H1 (cell line): Measurements from ENCODE around the gene PAK5.

Source experiments
- CTCF ChIP-seq, 3 experiments: IDR thresholded peaks; 1 replicate in 2 of 3; 2 replicates in 1 of 3; pipeline versions ENCODE4 v1.5.1 to v1.6.1; 2011; ENCODE audit warnings: low read length in 3 of 3, mild to moderate bottlenecking in 3 of 3, inconsistent platforms in 2 of 3, low read depth in 1 of 3, moderate library complexity in 1 of 3; ENCODE audit not compliant: insufficient read depth in 1 of 3; ENCODE audit errors: control extremely low read depth in 1 of 3
- EZH2 ChIP-seq: fragments of 200-600 bp; sonication (generic); IDR thresholded peaks from 2 replicates; pipeline ENCODE4 v1.7.1; 2012; ENCODE audit warnings: low read depth, mild to moderate bottlenecking, moderate library complexity, low read length, inconsistent platforms; ENCODE audit not compliant: severe bottlenecking
- MAFK ChIP-seq: IDR thresholded peaks from 2 replicates; pipeline ENCODE4 v1.6.1; 2012; ENCODE audit warnings: low read depth, mild to moderate bottlenecking, improper control_type of control experiment, low read length
- POLR2A ChIP-seq, 2 experiments: IDR thresholded peaks; 1 replicate in 1 of 2; 2 replicates in 1 of 2; pipeline ENCODE4 v1.6.1; 2011; ENCODE audit warnings: low read depth in 2 of 2, low read length in 2 of 2, mild to moderate bottlenecking in 2 of 2; ENCODE audit errors: control extremely low read depth in 1 of 2
- TEAD4 ChIP-seq: IDR thresholded peaks from 2 replicates; pipeline ENCODE4 v1.6.1; 2012; ENCODE audit warnings: low read depth, low read length, inconsistent platforms, mixed read lengths

GRCh38 chr20:9755301-9755700 is 83.6 kb downstream of the PAK5 start:
- TF ChIP-seq TEAD4 (no peak), EZH2 (no peak), CTCF (IDR thresholded peaks at IDR 0.05; ENCODE audit: control extremely low read depth in 1 of 3, insufficient read depth in 1 of 3, low read depth in 1 of 3, low read length in 3 of 3) (no peak), POLR2A (IDR thresholded peaks at IDR 0.05; ENCODE audit: control extremely low read depth in 1 of 2, low read depth in 2 of 2, low read length in 2 of 2) (no peak), MAFK (no peak)
